ENCODE measurements around the gene DPEP2NB.

DPEP2NB gene

DNA sequence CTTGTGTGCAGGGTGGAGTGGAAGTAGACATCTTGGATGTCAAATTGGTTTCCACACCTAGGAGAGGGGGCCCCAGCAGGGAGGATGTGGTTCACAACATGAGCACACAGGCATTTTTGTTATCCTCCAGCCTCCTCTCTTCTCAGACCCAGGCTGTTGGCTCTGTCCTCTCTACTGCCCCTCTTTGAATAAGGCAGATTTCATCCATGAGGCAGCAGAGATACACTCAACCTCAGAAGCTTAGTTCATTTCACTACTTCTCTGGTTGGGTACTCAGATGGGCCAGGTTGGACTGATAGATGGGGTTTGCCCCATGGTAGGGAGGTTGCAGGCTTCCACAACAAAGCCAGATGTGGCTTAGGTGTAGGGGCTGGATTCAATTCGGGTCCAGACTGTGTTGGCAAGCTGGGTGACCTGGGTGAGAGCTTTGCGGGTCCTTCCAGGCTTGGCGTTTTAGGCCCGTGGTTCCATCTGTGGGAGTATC is 47.2 kb upstream of the DPEP2NB start:
- ChIA-PET CTCF (interaction anchor here (0.6 to 1.9 kb wide), 8 partner anchors 9 to 246 kb away, joined by 3 to 7 read pairs (median 3); no protein-coding TSS in a partner anchor), POLR2A (interaction anchor here (0.6 kb wide), 1 partner anchor 39 kb away, joined by 5 read pairs; no protein-coding TSS in a partner anchor)
- TF ChIP-seq ZNF792 (tag by site-specific recombination; IDR thresholded peaks at IDR 0.05) (no peak), ZNF121 (tag by site-specific recombination; IDR thresholded peaks at IDR 0.05) (no peak), ZBTB7A (tag by site-specific recombination; IDR thresholded peaks at IDR 0.05; ENCODE audit: low read depth) (no peak), ZNF555 (tag by site-specific recombination; conservative IDR thresholded peaks at IDR 0.05) (no peak), ZNF175 (tag by site-specific recombination; IDR thresholded peaks at IDR 0.05) (no peak), KLF10 (tag by site-specific recombination; IDR thresholded peaks at IDR 0.05) (no peak), BCL11A (tag by site-specific recombination; IDR thresholded peaks at IDR 0.05; ENCODE audit: low read depth) (no peak), ZNF341 (tag by site-specific recombination; IDR thresholded peaks at IDR 0.05; ENCODE audit: low read depth) (no peak)
- TF ChIP-seq, protein P1, sequence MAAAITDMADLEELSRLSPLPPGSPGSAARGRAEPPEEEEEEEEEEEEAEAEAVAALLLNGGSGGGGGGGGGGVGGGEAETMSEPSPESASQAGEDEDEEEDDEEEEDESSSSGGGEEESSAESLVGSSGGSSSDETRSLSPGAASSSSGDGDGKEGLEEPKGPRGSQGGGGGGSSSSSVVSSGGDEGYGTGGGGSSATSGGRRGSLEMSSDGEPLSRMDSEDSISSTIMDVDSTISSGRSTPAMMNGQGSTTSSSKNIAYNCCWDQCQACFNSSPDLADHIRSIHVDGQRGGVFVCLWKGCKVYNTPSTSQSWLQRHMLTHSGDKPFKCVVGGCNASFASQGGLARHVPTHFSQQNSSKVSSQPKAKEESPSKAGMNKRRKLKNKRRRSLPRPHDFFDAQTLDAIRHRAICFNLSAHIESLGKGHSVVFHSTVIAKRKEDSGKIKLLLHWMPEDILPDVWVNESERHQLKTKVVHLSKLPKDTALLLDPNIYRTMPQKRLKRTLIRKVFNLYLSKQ (tag by site-specific recombination; IDR thresholded peaks at IDR 0.05; ENCODE audit: borderline replicate concordance), result no peak
- H3K36me3 ChIP-seq (ENCODE audit: control insufficient read depth in 2 of 2, insufficient read depth in 1 of 2, low read length in 2 of 2), result peaks cover 0 to 73% of the 10 kb centered on the region in 2 experiments; a peak in 2 of 3 replicates
- no peak overlapping the region for H3K4me3 ChIP-seq (ENCODE audit: low read depth, low read length)
- H3K27ac ChIP-seq (ENCODE audit: extremely low read depth, low read depth, low read length), result no peak overlapping the region
- no peaks in the 10 kb centered on the region for H3K9me3 ChIP-seq (ENCODE audit: control insufficient read depth, insufficient read depth, low read depth, low read length)
- peaks cover under 1% of the 10 kb centered on the region; the same call in 1 of the 2 replicates for H3K4me1 ChIP-seq (ENCODE audit: control insufficient read depth, insufficient read depth, low read length)

DNA sequence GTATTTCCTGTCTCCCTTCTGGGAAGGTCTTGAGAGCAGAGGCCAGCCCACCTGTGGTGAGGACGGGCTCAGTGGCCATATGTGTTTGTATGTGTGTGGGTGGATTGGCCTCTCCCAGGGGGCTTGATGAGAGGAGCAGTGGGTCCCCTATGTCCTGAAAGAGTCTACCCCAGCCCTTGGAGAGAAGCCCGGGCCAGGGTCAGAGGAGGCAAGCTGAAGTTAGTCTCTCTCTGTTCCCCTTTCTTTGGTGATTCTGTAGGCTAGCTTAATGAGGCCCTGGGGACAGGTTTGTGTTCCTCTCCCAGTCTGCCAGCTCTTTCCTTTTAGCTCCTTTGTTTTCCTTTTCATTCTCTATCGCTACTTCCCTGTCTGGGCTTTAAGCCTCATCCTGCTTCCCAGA is 45.7 kb upstream of the DPEP2NB start:
- Histone ChIP-seq H3K9me3 (ENCODE audit: control insufficient read depth, insufficient read depth, low read depth, low read length) (no peaks in the 10 kb centered on the region), H3K4me1 (ENCODE audit: control insufficient read depth, insufficient read depth, low read length) (no peaks in the 10 kb centered on the region), H3K36me3 (ENCODE audit: control insufficient read depth in 2 of 2, insufficient read depth in 1 of 2, low read length in 2 of 2) (peaks cover under 1 to 72% of the 10 kb centered on the region in 2 experiments; a peak in 2 of 3 replicates), H3K27ac (ENCODE audit: extremely low read depth, low read depth, low read length) (no peak overlapping the region), H3K4me3 (ENCODE audit: low read depth, low read length) (no peak overlapping the region)
- ChIA-PET POLR2A (interaction anchor here (1.1 kb wide), 1 partner anchor 23 kb away, joined by 6 read pairs; no protein-coding TSS in a partner anchor), CTCF (interaction anchor here (0.6 to 1.6 kb wide), 3 partner anchors 10 to 26 kb away, joined by 4 read pairs; no protein-coding TSS in a partner anchor)
- TF ChIP-seq ZNF548 (tag by site-specific recombination; IDR thresholded peaks at IDR 0.05), result no peak
- no peak for TF ChIP-seq KLF1 (tag by site-specific recombination; IDR thresholded peaks at IDR 0.05)
- no peak for TF ChIP-seq ZNF76 (tag by site-specific recombination; IDR thresholded peaks at IDR 0.05; ENCODE audit: borderline replicate concordance, low read depth)
- no peak for TF ChIP-seq ZSCAN18 (tag by site-specific recombination; IDR thresholded peaks at IDR 0.05)
- TF ChIP-seq FEZF1 (tag by site-specific recombination; IDR thresholded peaks at IDR 0.05), result no peak
- no peak for TF ChIP-seq GLI4 (tag by site-specific recombination; IDR thresholded peaks at IDR 0.05)
- no peak for TF ChIP-seq ZNF514 (tag by site-specific recombination; IDR thresholded peaks at IDR 0.05)
- TF ChIP-seq, protein P1 (tag by site-specific recombination; IDR thresholded peaks at IDR 0.05; ENCODE audit: borderline replicate concordance), result no peak
- TF ChIP-seq ZNF660 (tag by site-specific recombination; IDR thresholded peaks at IDR 0.05), result no peak
- no peak for TF ChIP-seq YY2 (tag by site-specific recombination; IDR thresholded peaks at IDR 0.05)
- TF ChIP-seq ZNF777 (tag by site-specific recombination; IDR thresholded peaks at IDR 0.05; ENCODE audit: borderline replicate concordance), result no peak
- TF ChIP-seq ZNF133 (tag by site-specific recombination; IDR thresholded peaks at IDR 0.05), result no peak
- TF ChIP-seq ZNF311 (tag by site-specific recombination; IDR thresholded peaks at IDR 0.05; ENCODE audit: borderline replicate concordance), result no peak
- TF ChIP-seq ZNF341 (tag by site-specific recombination; IDR thresholded peaks at IDR 0.05; ENCODE audit: low read depth), result no peak
- TF ChIP-seq ZIC2 (tag by site-specific recombination; IDR thresholded peaks at IDR 0.05), result no peak
- TF ChIP-seq, protein P2, sequence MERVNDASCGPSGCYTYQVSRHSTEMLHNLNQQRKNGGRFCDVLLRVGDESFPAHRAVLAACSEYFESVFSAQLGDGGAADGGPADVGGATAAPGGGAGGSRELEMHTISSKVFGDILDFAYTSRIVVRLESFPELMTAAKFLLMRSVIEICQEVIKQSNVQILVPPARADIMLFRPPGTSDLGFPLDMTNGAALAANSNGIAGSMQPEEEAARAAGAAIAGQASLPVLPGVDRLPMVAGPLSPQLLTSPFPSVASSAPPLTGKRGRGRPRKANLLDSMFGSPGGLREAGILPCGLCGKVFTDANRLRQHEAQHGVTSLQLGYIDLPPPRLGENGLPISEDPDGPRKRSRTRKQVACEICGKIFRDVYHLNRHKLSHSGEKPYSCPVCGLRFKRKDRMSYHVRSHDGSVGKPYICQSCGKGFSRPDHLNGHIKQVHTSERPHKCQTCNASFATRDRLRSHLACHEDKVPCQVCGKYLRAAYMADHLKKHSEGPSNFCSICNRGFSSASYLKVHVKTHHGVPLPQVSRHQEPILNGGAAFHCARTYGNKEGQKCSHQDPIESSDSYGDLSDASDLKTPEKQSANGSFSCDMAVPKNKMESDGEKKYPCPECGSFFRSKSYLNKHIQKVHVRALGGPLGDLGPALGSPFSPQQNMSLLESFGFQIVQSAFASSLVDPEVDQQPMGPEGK (tag by site-specific recombination; IDR thresholded peaks at IDR 0.05), result no peak
- no peak for TF ChIP-seq ZFP3 (tag by site-specific recombination; IDR thresholded peaks at IDR 0.05; ENCODE audit: low read depth)
- TF ChIP-seq, protein P3, sequence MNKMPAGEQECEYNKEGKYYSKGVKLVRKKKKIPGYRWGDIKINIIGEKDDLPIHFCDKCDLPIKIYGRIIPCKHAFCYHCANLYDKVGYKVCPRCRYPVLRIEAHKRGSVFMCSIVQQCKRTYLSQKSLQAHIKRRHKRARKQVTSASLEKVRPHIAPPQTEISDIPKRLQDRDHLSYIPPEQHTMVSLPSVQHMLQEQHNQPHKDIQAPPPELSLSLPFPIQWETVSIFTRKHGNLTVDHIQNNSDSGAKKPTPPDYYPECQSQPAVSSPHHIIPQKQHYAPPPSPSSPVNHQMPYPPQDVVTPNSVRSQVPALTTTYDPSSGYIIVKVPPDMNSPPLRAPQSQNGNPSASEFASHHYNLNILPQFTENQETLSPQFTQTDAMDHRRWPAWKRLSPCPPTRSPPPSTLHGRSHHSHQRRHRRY (tag by site-specific recombination; IDR thresholded peaks at IDR 0.05), result no peak
- TF ChIP-seq ZNF24 (tag by site-specific recombination; IDR thresholded peaks at IDR 0.05), result no peak

Measured in HEK293 (cell line).